Activated CD4-positive, alpha-beta T cell treated with anti-CD3 and anti-CD28 coated beads for 1 hour (primary cell): ENCODE results near the gene PPFIA4.

Experiments
- DNase-seq: peaks from one replicate; pipeline ENCODE4 v3.0.0-alpha.2; 2020

PPFIA4 gene

DNA sequence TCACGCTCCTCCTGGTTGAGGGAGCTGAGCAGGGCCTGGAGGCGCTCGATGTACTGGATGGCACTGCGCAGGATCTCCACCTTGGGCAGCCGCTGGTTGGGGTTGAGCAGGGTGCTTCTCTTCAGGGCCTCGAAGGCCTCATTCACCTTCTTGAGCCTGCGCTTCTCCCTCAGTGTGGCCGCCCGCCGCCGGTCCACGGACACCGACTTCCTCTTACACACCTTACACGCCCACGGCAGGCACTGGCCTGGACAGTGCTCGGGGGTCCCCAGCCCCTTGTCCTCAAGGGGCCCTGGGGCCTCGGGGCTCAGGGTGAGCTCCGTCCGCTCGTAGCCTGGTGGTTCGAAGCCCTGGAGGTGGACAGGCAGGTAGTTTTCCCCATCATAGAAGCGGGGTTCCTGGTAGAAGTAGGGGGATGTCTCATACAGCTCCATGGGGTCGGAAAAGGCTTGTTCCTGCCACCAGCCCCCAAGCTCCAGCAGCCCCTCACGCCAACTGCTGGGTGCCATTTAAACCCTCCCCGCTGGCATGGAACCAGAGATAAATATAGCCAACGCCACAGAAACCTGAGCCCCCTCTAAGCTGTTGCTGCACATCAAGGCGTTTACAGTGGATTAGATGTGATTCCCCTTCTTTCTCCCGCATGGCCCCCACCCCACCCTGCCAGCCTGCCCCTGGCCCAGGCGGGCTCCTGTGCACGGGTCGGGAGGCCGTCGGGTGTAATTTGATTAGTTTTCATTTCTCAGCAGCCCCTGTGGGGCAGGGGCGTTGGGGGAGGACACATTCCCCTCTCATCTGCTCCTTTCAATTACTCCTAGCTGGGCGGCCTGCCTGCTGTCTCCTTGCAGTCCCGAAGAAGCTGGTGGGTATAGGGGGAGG is 59.5 kb downstream of the PPFIA4 start, which contains the start of gene MYOG:
TSS of gene MYOG (minus strand) at position 485 of the 879 bp plus-strand sequence. CDS start at position 434, 51 bp downstream.
- DNase-seq, result no peak

DNA sequence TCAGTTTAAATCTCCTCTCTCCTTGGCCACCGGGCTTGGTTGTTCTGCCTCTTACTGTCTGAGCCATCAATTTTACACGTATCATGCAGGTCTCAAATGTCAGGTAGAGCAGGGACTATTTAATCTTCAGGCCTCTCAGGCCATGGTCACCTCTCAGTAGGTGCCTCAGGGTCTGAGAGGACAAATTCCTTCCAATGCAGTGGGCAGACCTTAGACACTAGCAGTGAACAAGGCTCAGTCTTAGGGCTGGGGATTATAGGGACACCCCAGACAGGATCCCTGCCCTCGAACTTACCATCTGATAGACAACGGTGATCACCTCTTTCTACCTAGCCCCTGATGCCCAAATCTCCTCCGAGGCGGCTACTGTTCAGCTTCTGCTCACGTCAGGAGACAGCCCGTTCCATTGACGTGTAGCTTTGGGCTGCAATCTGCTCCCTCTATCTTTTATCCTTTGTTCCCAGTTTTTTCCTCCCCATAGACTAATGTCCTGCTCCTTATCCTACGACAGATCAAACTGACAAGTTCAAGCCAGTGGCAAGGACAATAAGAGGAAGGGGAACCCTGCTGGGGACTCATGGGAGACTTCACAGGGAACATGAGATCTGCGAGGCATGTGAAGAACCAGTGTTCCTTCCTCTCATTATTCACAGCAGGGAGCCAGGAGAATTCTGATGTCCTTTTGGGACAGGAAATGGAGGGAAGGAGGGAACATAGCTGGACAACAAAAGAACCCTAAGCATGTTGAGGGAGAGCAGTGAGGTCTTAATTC is 60.9 kb downstream of the PPFIA4 start:
- no peak for DNase-seq

DNA sequence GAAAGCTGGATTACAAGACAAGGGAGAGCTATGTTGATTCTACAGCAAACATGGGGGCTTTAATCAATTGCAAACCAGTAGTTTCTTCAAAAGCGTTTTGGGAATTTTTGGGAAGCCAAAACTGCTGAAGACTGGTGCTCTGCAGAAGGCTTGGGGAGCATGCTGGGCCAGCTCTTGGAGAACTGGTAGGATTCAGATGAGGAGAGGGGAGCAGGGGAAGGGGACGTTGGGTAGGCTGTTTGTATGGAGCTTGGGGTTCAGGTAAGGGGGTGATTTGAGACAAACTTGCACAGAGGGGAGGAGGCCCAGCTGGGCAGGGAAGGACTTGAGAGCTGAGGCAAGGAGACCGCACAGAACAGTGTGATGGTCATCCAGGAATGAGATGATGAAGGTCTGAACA is 62.1 kb downstream of the PPFIA4 start:
- DNase-seq, result no peak

- DNase-seq, result no peak
These were observed 62.8 kb downstream of the PPFIA4 start for GRCh38 chr1:203089001-203089650.

- DNase-seq, result no peak
These were observed 63.4 kb downstream of the PPFIA4 start for GRCh38 chr1:203089651-203090045.

- no peak for DNase-seq
These were observed 64.3 kb downstream of the PPFIA4 start for GRCh38 chr1:203090421-203091198.

DNA sequence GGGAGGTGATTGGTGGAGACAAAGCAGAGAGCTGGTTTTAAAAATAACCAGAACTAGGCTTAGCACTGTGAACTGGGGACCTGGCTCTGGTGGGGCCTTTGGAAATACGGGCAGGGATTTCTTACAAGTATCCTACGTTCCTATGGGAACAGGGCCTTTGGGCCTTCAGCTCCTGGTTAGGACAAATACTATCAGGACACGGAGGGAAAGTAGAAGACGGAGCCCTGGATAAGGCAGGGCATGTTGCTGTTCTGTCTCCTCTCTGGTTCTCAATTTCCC is 64.8 kb downstream of the PPFIA4 start:
- no peak for DNase-seq

DNA sequence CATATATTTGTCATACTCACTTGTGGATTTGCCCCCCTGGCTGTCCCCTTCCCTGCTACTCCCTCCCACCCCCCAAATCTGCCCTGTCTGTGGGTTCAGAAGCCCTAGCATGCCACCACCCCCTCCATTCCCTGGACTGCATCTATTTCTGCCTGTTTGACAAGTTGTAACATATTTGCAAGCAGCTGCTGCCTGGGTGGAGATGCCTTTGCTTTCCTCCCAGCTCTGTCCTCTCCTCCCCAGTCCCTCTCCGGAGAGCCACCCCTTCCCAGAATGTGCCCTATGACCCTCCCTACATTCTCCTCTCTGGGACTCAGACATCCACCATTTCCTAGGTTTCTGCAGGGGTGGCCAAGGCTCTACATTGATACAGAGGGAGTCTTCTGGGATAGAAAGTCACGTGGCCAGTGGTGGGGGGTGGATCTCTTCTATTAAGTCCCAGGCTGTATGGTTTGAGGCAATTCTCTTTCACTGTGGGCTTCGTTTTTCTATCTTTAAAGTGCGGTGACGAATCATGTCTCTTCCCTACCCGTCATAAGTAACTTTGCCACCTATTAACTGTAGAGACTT is 65.6 kb downstream of the PPFIA4 start:
- no peak for DNase-seq

DNA sequence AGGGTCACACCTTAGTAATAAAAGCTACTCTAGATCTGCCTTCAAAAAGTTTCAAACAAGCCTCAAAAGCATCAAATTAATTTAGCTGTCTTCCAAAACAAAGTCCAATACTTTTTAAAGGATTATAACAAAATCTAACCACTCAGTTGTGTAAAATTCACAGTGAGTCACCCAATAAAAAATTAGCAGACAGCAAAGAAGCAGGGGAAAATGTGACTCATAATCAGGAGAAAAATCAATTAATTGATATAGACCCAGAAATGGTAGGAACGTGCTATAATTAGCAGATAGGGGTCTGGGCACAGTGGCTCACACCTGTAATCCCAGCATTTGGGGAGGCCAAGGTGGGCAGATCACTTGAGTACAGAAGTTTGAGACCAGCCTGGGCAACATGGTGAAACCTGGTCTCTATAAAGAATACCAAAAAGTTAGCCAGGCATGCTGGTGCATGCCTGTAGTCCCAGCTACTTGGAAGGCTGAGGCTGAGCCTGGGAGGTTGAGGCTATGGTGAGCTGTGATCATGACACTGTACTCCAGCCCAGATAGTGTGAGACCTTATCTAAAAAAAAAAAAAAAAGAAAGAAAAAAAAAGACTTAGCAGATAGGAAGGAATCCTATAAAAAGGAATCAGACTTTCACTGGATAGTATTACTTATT is 67.6 kb downstream of the PPFIA4 start:
- DNase-seq, result no peak

- no peak for DNase-seq
These were observed 68.9 kb downstream of the PPFIA4 start for GRCh38 chr1:203095061-203095690.

DNA sequence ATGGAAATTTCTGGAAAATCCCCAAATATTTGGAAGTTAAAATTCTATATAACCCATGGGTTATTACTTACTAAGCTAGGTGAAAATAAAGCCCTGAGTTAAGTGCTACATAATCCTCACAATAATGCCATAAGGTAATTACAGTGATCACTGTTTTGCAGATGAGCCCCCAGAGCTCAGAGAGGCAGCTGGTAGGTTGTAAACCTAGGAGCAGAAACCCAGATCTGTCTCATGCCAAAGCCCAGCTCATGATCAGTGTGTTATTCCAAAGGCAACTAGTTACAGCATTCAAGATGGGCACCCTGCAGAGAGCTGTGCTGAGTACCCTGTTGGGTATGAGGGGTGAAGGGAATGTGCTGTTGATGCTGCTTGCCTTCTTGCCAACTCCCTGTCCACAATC is 70.3 kb downstream of the PPFIA4 start:
- no peak for DNase-seq

DNA sequence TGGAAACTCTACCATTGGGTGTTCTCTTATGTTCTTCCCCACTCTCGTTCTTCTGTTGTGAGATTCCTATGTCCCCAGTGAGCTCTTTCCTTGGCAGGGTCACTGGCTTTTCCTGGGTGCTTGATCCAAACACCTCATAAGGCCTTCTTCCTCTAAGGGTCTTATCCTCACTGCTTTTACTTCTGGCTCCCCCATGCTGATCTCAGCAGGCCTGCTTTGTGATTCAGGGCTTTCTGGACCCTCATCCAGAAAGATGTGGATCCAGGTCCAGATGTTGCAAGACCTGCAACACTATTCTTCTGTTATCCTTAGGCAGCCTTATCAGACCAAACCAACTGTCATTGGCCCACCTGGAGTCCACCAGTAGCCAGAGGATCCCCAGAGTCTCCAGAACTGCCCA is 70.7 kb downstream of the PPFIA4 start:
- DNase-seq, result no peak

- DNase-seq, result no peak
These were observed 72.2 kb downstream of the PPFIA4 start for GRCh38 chr1:203098445-203098844.

DNA sequence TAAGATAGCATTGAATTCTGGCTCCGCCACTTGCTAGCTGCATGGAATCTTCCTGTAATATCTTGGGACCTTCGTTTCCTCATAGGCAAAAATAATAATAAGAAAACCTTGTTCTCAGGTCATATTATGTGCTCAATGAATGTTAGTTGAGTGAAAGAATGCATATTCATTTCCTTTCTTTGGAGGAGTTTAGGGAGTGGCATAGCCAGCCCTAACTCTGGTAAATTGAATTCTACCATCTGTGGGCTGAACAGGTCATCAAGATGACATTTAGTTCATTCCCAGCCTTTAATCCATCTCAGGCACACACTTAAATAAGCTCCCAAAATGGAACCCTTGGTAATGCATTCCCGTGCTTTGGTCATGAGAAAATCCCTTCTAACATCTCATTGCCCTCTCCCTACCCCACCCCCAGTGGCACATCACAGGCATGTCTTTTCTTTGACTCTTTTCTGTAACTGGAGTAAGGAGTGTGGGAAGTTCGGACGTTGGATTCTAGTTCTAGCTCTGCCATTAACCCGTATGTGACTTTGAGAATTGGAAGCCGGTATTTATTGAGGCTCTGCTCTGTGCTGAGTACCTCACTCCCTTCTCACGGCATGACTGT is 72.7 kb downstream of the PPFIA4 start:
- no peak for DNase-seq

DNA sequence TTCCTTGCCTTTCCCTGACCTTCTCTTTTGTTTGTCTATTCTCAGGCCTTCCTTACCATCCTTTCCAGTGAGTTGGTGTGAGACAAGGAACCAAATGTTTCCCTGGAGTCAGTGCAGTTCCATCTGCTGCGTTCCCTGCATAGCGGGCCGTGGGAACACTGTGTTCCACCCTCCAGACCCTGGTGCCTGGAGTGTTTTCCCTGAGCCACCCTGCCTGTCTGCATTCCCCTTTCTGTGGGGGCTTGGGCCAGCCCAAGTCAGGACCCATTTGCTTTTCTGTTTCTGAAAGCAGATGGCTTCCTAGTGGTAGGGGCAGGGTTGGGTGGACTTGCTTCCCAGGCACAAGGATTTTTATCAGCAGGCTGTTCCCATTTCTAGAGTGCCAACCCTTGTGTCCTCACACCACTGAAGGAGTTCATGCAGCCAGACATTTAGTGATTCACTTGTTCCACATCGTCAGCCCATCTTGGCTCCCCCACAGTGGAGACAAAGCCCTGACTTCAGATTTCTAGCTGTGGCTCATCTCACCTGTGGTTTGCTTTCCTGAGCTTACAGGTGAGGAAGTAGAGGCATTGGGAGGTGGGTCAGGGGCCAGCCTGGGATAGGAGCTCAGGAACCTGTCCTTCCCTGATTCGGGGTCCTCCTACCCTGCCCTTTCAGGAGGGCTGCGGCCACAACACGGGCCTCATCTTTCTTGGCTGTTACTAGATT is 73.7 kb downstream of the PPFIA4 start:
- DNase-seq, result no peak

DNA sequence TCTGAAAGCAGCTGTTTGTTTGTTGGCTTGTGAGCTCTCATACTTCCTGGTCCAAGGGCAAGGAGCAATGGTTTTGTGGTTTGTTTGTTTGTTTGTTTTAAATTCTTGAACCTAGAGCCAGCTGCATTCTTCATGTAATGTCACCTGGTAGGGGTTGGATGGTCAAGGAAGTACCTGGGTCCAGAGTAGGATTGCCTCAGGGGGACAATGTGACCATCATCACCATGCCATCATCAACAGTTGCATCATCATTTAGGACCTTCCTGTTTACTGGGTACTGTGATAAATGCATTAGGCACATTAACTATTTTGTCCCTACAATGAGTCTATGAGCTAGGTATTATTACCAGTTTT is 74.2 kb downstream of the PPFIA4 start:
- DNase-seq, result no peak

DNA sequence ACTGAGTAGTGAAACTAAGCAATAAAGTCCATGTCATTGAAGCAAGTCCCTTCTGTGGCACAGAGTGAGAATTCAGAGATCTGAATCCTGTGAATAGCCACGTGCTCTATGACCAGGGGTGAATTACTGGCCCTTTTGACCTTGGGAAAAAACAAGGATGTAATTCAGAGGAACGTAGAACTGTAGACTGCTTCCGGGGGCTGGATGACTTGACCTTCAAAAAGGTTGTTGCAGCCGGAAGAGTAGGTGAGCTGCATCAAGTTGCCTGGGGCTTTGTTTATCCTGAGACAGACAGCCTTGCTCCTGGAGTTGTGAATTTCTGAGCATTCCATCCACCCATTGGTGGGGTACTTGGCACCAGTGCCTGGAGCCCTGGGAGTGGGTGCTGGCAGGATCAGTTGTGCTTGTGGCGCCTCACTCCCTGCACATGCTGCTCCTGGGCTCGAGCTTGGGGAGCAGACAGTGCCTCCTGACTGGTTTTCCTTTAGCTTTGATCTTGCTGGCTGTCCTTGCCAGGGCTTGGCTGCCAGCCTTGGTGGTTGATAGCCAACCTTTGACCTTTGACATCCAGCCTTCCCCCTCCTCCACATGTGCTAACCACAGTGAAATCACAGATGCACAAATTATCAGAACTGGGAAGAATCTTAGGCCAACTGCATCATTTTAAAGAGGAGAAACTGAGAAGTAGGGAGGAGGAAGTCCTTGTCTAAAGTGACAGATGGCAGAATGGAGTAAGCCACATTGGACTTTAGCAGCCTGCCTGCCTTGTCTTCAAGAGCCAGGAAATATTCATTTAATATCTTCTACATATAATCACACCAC is 75.7 kb downstream of the PPFIA4 start:
- DNase-seq, result no peak

- no peak for DNase-seq
These were observed 76.9 kb downstream of the PPFIA4 start for GRCh38 chr1:203103216-203103615.

- no peak for DNase-seq
These were observed 77.7 kb downstream of the PPFIA4 start for GRCh38 chr1:203103829-203104495.
